CD4-positive, alpha-beta T cell treated with Interleukin-17A for 1 hour (primary cell): ENCODE results near the gene TMPRSS3.

ENCODE experiments used
- DNase-seq: peaks from one replicate; pipeline ENCODE4 v3.0.0-alpha.2; 2020

TMPRSS3 gene

DNA sequence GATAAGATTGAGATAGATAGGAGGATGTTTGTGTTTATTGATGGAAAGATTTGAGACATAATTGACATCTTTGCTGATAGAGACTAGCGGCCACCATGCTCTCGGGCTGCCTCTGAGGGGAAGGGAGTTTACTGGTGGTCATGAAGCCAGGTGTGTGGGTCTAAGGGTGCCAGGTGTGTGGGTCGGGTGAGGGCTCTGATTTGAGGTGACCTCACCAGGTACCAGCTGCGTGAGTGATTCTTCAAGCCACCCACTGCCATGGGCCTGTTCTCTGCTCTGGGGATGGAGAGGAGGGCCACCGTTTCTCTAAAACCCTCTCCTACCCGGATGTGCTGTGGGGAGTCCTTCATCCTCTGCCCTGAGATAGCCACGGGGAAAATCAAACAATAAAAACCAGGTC, 11.0 kb upstream of the TMPRSS3 start:
- no peak for DNase-seq

DNA sequence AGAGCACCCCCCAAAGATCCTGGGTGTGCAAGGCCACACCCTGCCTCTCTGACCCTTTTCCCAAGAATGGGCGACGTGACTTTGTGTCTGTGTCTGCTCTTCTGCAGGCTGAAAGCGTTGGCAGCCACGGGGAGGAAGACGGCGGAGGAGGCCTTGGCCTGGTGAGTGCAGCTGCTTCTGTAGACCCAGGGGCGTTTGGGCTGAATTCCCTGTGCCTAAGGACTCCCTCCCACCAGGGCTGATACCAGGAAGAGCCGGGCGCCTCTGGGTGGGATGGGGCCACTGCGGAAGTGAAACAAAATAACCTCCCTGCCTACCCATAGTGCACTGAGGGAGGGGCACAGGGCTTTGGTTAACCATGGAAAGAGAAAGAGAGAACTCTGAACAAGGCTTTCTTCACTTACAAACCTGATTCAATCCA, 10.4 kb upstream of the TMPRSS3 start:
- peak; percentile 68 for DNase-seq

- DNase-seq: no peak
These were observed 9.5 kb upstream of the TMPRSS3 start for GRCh38 chr21:42405064-42406013.

- no peak for DNase-seq
These were observed 8.7 kb upstream of the TMPRSS3 start for GRCh38 chr21:42404539-42404938.

GRCh38 chr21:42403611-42404231, 7.9 kb upstream of the TMPRSS3 start, which contains the start of gene UBASH3A:
UBASH3A (plus strand) TSS chr21:42403902; CDS start chr21:42403946, 44 bp downstream.
- peak; percentile 71 for DNase-seq

DNA sequence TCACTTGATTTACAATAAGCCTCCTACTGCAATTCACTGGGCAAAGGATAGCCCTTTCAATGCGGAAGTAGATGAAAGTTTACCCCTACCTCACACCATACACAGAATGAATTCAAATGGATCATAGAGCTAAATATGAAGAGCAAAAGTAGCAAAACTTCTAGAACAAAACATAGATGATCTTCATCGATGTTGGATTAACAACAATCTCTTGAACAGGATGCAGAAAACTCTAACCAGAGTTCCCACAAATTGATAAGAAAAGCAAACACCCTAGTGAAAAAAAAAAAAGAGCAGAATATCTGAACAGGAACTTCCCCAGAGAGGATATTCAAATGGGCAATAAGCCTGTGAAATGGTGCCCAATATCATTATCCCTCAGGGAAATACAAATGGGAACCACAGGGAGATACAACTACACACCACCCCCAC, 6.0 kb upstream of the TMPRSS3 start:
- no peak for DNase-seq

DNA sequence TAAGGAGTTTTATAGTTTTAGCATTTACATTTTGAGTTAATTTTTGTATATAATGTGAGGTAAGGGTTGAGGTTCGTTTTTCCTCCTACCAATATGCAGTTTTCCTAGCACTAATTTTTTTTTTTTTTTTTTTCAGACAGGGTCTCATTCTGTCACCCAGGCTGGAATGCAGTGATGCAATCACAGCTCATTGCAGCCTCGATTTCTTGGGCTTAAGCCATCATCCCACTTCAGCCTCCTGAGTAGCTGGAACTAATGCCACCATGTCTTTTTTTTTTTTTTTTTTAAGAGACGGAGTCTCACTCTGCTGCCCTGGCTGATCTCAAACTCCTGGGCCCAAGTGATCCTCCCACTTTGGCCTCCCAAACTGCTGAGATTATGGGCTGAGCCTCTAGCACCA, 5.3 kb upstream of the TMPRSS3 start:
- no peak for DNase-seq

DNA sequence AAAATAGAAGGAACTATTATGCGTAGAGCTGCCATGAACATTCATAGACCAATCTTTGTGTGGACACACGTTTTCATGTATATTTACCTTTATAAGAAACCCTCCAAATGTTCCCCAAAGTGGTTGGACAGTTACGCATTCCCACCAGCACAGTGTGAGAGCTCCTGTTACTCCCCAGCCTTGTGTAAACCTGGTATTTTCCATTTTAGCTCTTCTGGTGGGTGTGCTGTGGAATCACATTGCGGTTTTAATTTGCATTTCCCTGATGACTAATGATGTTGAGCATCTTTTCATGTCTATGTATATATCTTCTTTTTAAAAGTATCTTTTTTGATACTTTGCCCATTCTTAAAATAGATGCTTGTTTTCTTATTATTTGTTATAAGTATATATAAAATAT, 4.7 kb upstream of the TMPRSS3 start:
- DNase-seq: no peak

- no peak for DNase-seq
These were observed 2.7 kb upstream of the TMPRSS3 start for GRCh38 chr21:42398436-42399028.

DNA sequence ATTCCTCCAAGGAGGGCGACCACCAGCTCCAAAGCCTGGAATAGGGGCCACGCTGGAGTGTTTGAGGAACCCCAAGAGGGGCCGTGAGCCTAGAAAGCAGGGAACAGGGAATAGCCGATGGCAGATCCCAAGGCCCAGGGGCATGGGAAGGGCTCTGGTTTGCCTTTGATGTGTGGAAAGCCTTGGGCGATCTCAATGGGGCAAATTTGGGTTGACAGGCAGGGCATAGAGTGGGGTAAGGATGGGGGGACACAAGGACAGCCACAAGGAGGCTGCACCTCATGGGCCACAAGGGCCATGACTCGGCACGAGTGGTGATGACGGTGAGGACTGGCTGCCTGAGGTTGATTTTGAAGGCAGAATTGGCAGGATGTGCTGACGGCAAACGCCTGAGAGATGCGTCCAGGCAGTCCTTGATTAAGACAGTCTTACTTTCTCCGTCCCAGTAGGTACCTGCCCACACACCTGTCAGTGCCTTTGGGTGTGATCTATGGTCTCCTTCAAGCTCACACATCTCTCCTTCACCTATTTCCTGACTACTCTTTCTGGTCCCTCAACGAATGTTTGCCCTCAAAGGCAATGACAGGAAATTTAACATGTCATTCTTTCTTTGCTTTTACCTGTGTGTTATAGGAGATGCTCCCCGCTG, 2.0 kb upstream of the TMPRSS3 start:
- DNase-seq: no peak

GRCh38 chr21:42396799-42397745, 1.2 kb upstream of the TMPRSS3 start:
- no peak for DNase-seq

DNA sequence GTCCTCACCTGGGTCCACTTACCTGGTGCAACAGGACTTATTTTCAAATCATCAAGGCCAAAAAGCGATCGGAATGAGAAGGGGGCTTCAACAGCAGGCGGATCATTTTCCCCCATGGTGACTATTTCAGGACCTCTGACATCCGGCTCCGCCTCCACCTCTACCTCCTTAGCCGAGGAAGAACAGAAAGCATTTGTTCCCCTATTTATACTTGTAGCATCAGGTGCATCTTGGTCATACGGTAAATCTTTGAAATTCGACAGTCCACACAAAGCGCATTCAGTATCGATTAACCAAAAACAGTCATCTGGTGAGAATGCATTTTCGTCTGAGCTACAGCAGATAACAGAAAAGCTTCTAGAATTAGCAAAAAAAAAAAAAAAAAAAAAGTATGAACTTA, 550 bp downstream of the TMPRSS3 start:
- no peak for DNase-seq

DNA sequence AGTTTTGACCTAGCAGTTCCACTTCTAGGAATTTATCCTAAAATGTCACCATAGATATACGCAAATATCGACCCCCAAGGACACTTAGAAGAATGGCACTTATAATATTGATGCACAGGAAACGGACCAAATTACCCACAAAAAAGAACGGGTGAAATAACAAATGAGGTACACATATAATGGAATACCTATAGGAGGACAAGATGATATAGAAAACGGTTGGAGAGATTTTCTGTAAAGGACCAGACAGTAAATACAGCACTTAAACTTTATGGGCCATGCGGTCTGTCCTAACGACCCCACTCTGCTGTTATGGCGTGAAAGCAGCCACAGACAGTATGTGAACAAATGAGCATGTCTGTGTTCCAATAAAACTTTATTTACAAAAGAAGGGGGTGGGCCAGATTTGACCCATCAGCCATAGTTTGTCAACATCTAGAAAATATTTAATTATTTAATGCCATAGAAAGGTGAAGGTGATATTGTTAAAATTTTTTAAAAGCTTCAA, 2.4 kb downstream of the TMPRSS3 start:
- no peak for DNase-seq

- peak; percentile 31 for DNase-seq
These were observed 3.0 kb downstream of the TMPRSS3 start for GRCh38 chr21:42392731-42393442.

GRCh38 chr21:42391297-42391696, 4.6 kb downstream of the TMPRSS3 start:
- no peak for DNase-seq

DNA sequence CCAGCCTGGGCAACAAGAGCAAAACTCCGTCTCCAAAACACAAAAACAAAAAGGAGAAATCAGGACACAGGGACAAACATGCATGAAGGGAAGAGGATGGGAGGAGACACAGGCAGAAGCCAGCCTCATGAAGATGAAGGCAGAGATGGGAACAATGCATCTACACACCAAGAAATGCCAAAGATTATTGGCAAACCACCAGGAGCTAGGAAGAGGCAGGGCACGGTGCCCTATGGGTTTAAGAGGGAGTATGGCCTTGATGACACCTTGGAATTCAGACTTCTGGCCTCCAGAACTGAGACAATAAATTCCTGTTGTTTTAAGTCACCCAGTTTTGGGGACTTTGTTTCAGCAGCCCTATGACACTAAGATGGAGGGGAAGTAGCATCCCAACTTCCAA, 5.2 kb downstream of the TMPRSS3 start:
- no peak for DNase-seq

GRCh38 chr21:42390193-42390592, 5.7 kb downstream of the TMPRSS3 start:
- no peak for DNase-seq

DNA sequence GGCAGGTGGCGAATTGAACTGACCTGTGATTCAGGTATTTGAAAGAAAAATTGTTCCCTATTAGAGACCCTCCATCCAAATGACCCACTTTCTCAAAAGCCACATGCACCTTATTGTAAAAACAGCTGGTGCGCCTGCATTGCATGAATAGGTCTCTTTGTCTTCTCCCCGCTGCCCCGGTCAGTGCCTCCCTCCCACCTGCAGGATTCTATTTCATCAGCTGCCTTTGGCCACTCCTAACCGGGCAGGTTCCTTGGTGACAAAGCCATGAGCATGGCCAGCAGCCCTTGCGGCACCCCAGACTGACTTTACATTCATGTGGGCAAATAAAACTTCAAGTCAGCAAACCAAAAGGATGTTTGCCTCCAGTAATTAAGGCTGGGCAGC, 6.4 kb downstream of the TMPRSS3 start:
- no peak for DNase-seq

- DNase-seq: peak; percentile 20
These were observed 7.0 kb downstream of the TMPRSS3 start for GRCh38 chr21:42388740-42389448.

- no peak for DNase-seq
These were observed 8.0 kb downstream of the TMPRSS3 start for GRCh38 chr21:42387843-42388340.
